Breast epithelium (tissue), 4 donors: ENCODE data around the gene MCM9. TPM values are rescaled to one million over a fixed set of nuclear protein-coding genes. Genes with fewer than 3 reads are reported as not detected.
A peak's percentile ranks its signal among the peaks of the same experiment; 100 is the strongest.

Experiments
- DNase-seq, 2 donors: peaks; one replicate each; pipeline ENCODE4 v3.0.0-alpha.2; 2019; ENCODE audit warnings: low spot score in 2 of 2
- H3K27ac ChIP-seq, 2 donors: fragments of 200-600 bp; sonication (generic) in 1 of 2; one replicate each; pipeline ENCODE4 v1.5.1; 2016 to 2019; ENCODE audit warnings: mild to moderate bottlenecking in 1 of 2
- H3K27me3 ChIP-seq, 2 donors: fragments of 200-600 bp; sonication (generic) in 1 of 2; one replicate each; pipeline versions ENCODE4 v1.5.1 to v1.6.0; 2017 to 2019; ENCODE audit warnings: control low read depth in 1 of 2, mild to moderate bottlenecking in 1 of 2
- H3K36me3 ChIP-seq: fragments of 200-600 bp; one replicate; pipeline ENCODE4 v1.5.1; 2019
- H3K4me1 ChIP-seq, 2 donors: fragments of 200-600 bp; sonication (generic); one replicate each; pipeline ENCODE4 v1.5.1; 2016 to 2019; ENCODE audit warnings: control low read depth in 1 of 2
- H3K4me3 ChIP-seq, 3 donors: fragments of 200-600 bp; sonication (generic); 1 replicate in 2 of 3; 2 replicates in 1 of 3; pipeline ENCODE4 v1.5.1; 2016 to 2019; ENCODE audit warnings: mild to moderate bottlenecking in 3 of 3, moderate library complexity in 2 of 3
- H3K9me3 ChIP-seq, 2 donors: fragments of 200-600 bp; sonication (generic) in 1 of 2; one replicate each; pipeline ENCODE4 v1.5.1; 2016 to 2019; ENCODE audit warnings: control low read depth in 1 of 2
- CTCF ChIP-seq, 3 donors: fragments of 450-650 bp; IDR thresholded peaks; one replicate each; pipeline ENCODE4 v1.5.1; 2016 to 2017; ENCODE audit warnings: antibody characterized with exemption in 3 of 3, mild to moderate bottlenecking in 3 of 3, moderate library complexity in 3 of 3
- POLR2A ChIP-seq: fragments of 450-650 bp; IDR thresholded peaks from one replicate; pipeline ENCODE4 v1.6.1; 2016; ENCODE audit warnings: antibody characterized with exemption, mild to moderate bottlenecking, moderate library complexity
- POLR2AphosphoS5 ChIP-seq, 3 donors: sonication (generic); formaldehyde crosslinking; IDR thresholded peaks; one replicate each; pipeline ENCODE4 v1.6.1; 2017; ENCODE audit warnings: antibody characterized with exemption in 3 of 3
- intact Hi-C: fragments of 100-400 bp; cut with DNase I; formaldehyde crosslinking; loops from one replicate; pipeline ENCODE4 v1.15.1; 2023; ENCODE audit warnings: low total_unique reads
- total RNA-seq, 3 donors: library from RNA; depleted of rRNA; stranded (reverse); fragments of >200 nt; gene quantifications; one replicate each; pipeline ENCODE4 v1.1.0, GENCODE V29; 2016

The MCM9 gene
- total RNA-seq, 3 donors from 2014 or later: 17.9 to 40.5 (median 33.4) TPM

- no peaks in the 10 kb centered on the region for H3K36me3 ChIP-seq
- TF ChIP-seq POLR2AphosphoS5 (IDR thresholded peaks at IDR 0.05): no peak
- H3K4me3 ChIP-seq: no peak overlapping the region
- peak overlapping the region in 1 of 2 donors; percentile 95 for H3K27ac ChIP-seq
- peaks cover 2 to 20% of the 10 kb centered on the region in 2 donors for H3K4me1 ChIP-seq
- no peak for DNase-seq
- no peaks in the 10 kb centered on the region for H3K27me3 ChIP-seq
- intact Hi-C loops: no loop called here
- H3K9me3 ChIP-seq: no peaks in the 10 kb centered on the region
Measured at GRCh38 chr6:118895859-118896258, 39.1 kb downstream of the MCM9 start.

GRCh38 chr6:118895261-118895560 is 39.7 kb downstream of the MCM9 start:
- Histone ChIP-seq H3K27me3 (no peaks in the 10 kb centered on the region), H3K4me1 (peaks cover 2 to 20% of the 10 kb centered on the region in 2 donors), H3K9me3 (no peaks in the 10 kb centered on the region), H3K27ac (peak overlapping the region; percentile 95 to 97), H3K36me3 (no peaks in the 10 kb centered on the region), H3K4me3 (peak overlapping the region; percentile 95 to 96 (median 96))
- TF ChIP-seq CTCF (IDR thresholded peaks at IDR 0.05) (no peak), POLR2AphosphoS5 (IDR thresholded peaks at IDR 0.05) (no peak), POLR2A (no peak)
- DNase-seq: no peak
- intact Hi-C loops: no loop called here

- TF ChIP-seq POLR2AphosphoS5 (IDR thresholded peaks at IDR 0.05): peak in 2 of 3 donors; percentile 34 to 49
- no peak for TF ChIP-seq CTCF (IDR thresholded peaks at IDR 0.05)
- TF ChIP-seq POLR2A: no peak
- Histone ChIP-seq H3K36me3 (no peaks in the 10 kb centered on the region), H3K4me1 (peaks cover 2 to 20% of the 10 kb centered on the region in 2 donors), H3K27me3 (no peaks in the 10 kb centered on the region), H3K4me3 (peak overlapping the region; percentile 95 to 96 (median 96)), H3K9me3 (no peaks in the 10 kb centered on the region), H3K27ac (peak overlapping the region; percentile 95 to 97)
- intact Hi-C loops: no loop called here
- peak; percentile 29 to 58 for DNase-seq
Measured at GRCh38 chr6:118894425-118895260, 40.3 kb downstream of the MCM9 start.

- DNase-seq: peak; percentile 95 to 96
- intact Hi-C loops: no loop called here
- Histone ChIP-seq H3K27me3 (no peaks in the 10 kb centered on the region), H3K27ac (peak within 1 kb of the TSS; percentile 95 to 97), H3K4me1 (peaks cover 2 to 20% of the 10 kb centered on the region in 2 donors), H3K9me3 (no peaks in the 10 kb centered on the region), H3K4me3 (peak within 1 kb of the TSS; percentile 95 to 96 (median 96)), H3K36me3 (no peaks in the 10 kb centered on the region)
- TF ChIP-seq POLR2A: no peak
- peak; percentile 43 to 65 (median 47) for TF ChIP-seq CTCF (IDR thresholded peaks at IDR 0.05)
- peak; percentile 30 to 71 (median 60) for TF ChIP-seq POLR2AphosphoS5 (IDR thresholded peaks at IDR 0.05)
Measured at GRCh38 chr6:118893807-118894424, 41.0 kb downstream of the MCM9 start, which contains the start of gene ASF1A. Gene ASF1A, plus strand, starts transcription at chr6:118894152. Its CDS starts 262 bp downstream, at chr6:118894414.

GRCh38 chr6:118893064-118893806 is 41.7 kb downstream of the MCM9 start:
- peak overlapping the region; percentile 84 to 95 for H3K27ac ChIP-seq
- peaks cover 2 to 20% of the 10 kb centered on the region in 2 donors for H3K4me1 ChIP-seq
- peak in 1 of 2 donors; percentile 34 for DNase-seq
- H3K9me3 ChIP-seq: no peaks in the 10 kb centered on the region
- TF ChIP-seq POLR2AphosphoS5 (IDR thresholded peaks at IDR 0.05) (peak in 1 of 3 donors; percentile 17), POLR2A (no peak), CTCF (IDR thresholded peaks at IDR 0.05) (no peak)
- H3K27me3 ChIP-seq: no peaks in the 10 kb centered on the region
- H3K36me3 ChIP-seq: no peaks in the 10 kb centered on the region
- intact Hi-C loops: no loop called here
- peak overlapping the region; percentile 95 to 96 (median 96) for H3K4me3 ChIP-seq
